PFSK-1 (cell line): Measurements from ENCODE around the gene PHKA2.

Source experiments
- POLR2AphosphoS5 ChIP-seq: IDR thresholded peaks from 2 replicates; pipeline ENCODE4 v1.6.1; 2012; ENCODE audit warnings: low read depth, mild to moderate bottlenecking, control low read depth, low read length, moderate library complexity
- REST ChIP-seq, 2 experiments: IDR thresholded peaks; 2 replicates each; pipeline versions ENCODE4 v1.6.1 to v1.8.0; 2011 to 2012; ENCODE audit warnings: low read depth in 2 of 2, low read length in 2 of 2, control low read depth in 1 of 2, inconsistent platforms in 1 of 2, mild to moderate bottlenecking in 1 of 2, moderate library complexity in 1 of 2; ENCODE audit not compliant: insufficient read depth in 1 of 2
- TAF1 ChIP-seq: IDR thresholded peaks from 2 replicates; pipeline ENCODE4 v1.6.1; 2012; ENCODE audit warnings: low read length, control low read depth, borderline replicate concordance; ENCODE audit not compliant: insufficient read depth

- TF ChIP-seq POLR2AphosphoS5 (no peak), TAF1 (no peak), REST (IDR thresholded peaks at IDR 0.05; ENCODE audit: insufficient read depth in 1 of 2, low read depth in 2 of 2, low read length in 2 of 2) (no peak)
These were observed 22.2 kb downstream of the PHKA2 start for GRCh38 chrX:18961686-18962085.
